IMR-90 (cell line): ENCODE measurements around the gene UMODL1. TPM values are rescaled to one million over a fixed set of nuclear protein-coding genes. Genes with fewer than 3 reads are reported as not detected.
A peak's percentile ranks its signal among the peaks of the same experiment; 100 is the strongest.

Experiments used
- ATAC-seq: fragments of 200-7000 bp; cut with Tn5 transposase; 2 replicates; pipeline ENCODE4 v1.9.1; 2020; ENCODE audit warnings: low read depth, mild to moderate bottlenecking, moderate library complexity
- BruUV-seq: library from RNA; stranded (reverse); fragments of 400-500 nt; replicated peaks from 2 replicates; lab custom pipeline; 2021; lab: Mats Ljungman, UMichigan
- CTCF ChIA-PET: fragments of 300-600 bp; formaldehyde crosslinking; extraction: SDS; loops from one replicate; lab custom pipeline; 2021; ENCODE audit warnings: antibody characterized with exemption; lab: Yijun Ruan, JAX
- POLR2A ChIA-PET: fragments of 300-600 bp; sonication (Branson Sonifier 250); formaldehyde crosslinking; loops from one replicate; lab custom pipeline; 2022; ENCODE audit warnings: antibody characterized with exemption; ENCODE audit not compliant: unreplicated experiment; lab: Charles Lee
- DNase-seq: peaks from one replicate; pipeline ENCODE4 v3.0.0; 2013
- H2AFZ ChIP-seq: replicated peaks from 2 replicates; pipeline ENCODE3; 2013; ENCODE audit warnings: low read length, mild to moderate bottlenecking; ENCODE audit not compliant: poor library complexity
- H2AK5ac ChIP-seq: 2 replicates; pipeline ENCODE4 v1.6.1; 2013; ENCODE audit warnings: low read depth, low read length, inconsistent platforms
- H2AK9ac ChIP-seq: replicated peaks from 2 replicates; pipeline ENCODE3; 2013; ENCODE audit warnings: mild to moderate bottlenecking, low read depth, low read length, moderate library complexity; ENCODE audit not compliant: poor library complexity
- H2BK120ac ChIP-seq: 2 replicates; pipeline ENCODE4 v1.6.1; 2013; ENCODE audit warnings: low read depth, low read length, inconsistent platforms
- H2BK15ac ChIP-seq: 3 replicates; pipeline ENCODE4 v1.6.1; 2013; ENCODE audit warnings: low read depth, low read length, inconsistent platforms
- H2BK20ac ChIP-seq: 2 replicates; pipeline ENCODE4 v1.6.1; 2013; ENCODE audit warnings: low read depth, mild to moderate bottlenecking, inconsistent platforms, low read length, moderate library complexity
- H2BK5ac ChIP-seq: 2 replicates; pipeline ENCODE4 v1.6.1; 2013; ENCODE audit warnings: mild to moderate bottlenecking, low read depth, low read length, inconsistent platforms; ENCODE audit not compliant: poor library complexity, severe bottlenecking
- H3K14ac ChIP-seq: replicated peaks from 2 replicates; pipeline ENCODE4 v1.6.1; 2013; ENCODE audit warnings: low read depth, low read length, inconsistent platforms
- H3K18ac ChIP-seq: 2 replicates; pipeline ENCODE4 v1.6.1; 2013; ENCODE audit warnings: low read depth, low read length, control low read depth
- H3K23ac ChIP-seq: 2 replicates; pipeline ENCODE4 v1.6.1; 2013; ENCODE audit warnings: low read depth, low read length, inconsistent platforms
- H3K27ac ChIP-seq: 2 replicates; pipeline ENCODE4 v1.5.1; 2013; ENCODE audit warnings: mild to moderate bottlenecking, control low read depth, low read length; ENCODE audit not compliant: insufficient read depth
- H3K27me3 ChIP-seq: 2 replicates; pipeline ENCODE4 v1.6.1; 2013; ENCODE audit warnings: low read length; ENCODE audit not compliant: control insufficient read depth, insufficient read depth
- H3K36me3 ChIP-seq: 2 replicates; pipeline ENCODE4 v1.6.1; 2013; ENCODE audit warnings: low read length, mixed read lengths; ENCODE audit not compliant: control insufficient read depth, insufficient read depth
- H3K4ac ChIP-seq: 2 replicates; pipeline ENCODE4 v1.6.1; 2013; ENCODE audit warnings: low read depth, low read length, inconsistent platforms
- H3K4me1 ChIP-seq: 2 replicates; pipeline ENCODE4 v1.6.1; 2013; ENCODE audit warnings: low read length, mixed read lengths; ENCODE audit not compliant: control insufficient read depth, insufficient read depth
- H3K4me2 ChIP-seq: 2 replicates; pipeline ENCODE4 v1.6.1; 2013; ENCODE audit warnings: low read depth, mild to moderate bottlenecking, control low read depth, low read length, moderate library complexity
- H3K4me3 ChIP-seq: 2 replicates; pipeline ENCODE4 v1.5.1; 2013; ENCODE audit warnings: low read depth, mild to moderate bottlenecking, control low read depth, low read length, moderate library complexity; ENCODE audit not compliant: insufficient read depth
- H3K56ac ChIP-seq: 2 replicates; pipeline ENCODE4 v1.6.1; 2013; ENCODE audit warnings: low read length, inconsistent platforms; ENCODE audit not compliant: insufficient read depth; ENCODE audit errors: extremely low read depth
- H3K79me1 ChIP-seq, 2 experiments: 2 replicates each; pipeline ENCODE4 v1.6.1; 2013; ENCODE audit warnings: low read length in 2 of 2, inconsistent platforms in 1 of 2, low read depth in 1 of 2
- H3K9ac ChIP-seq: 2 replicates; pipeline ENCODE4 v1.6.1; 2013; ENCODE audit warnings: low read depth, low read length, control low read depth
- H3K9me1 ChIP-seq: 2 replicates; pipeline ENCODE4 v1.6.1; 2013; ENCODE audit warnings: low read length, inconsistent platforms; ENCODE audit not compliant: insufficient read depth
- H3K9me3 ChIP-seq: 2 replicates; pipeline ENCODE4 v1.6.1; 2013; ENCODE audit warnings: low read length; ENCODE audit not compliant: control insufficient read depth, insufficient read depth
- H4K20me1 ChIP-seq: 2 replicates; pipeline ENCODE4 v1.6.1; 2013; ENCODE audit warnings: low read length, inconsistent platforms; ENCODE audit not compliant: insufficient read depth
- H4K5ac ChIP-seq: 2 replicates; pipeline ENCODE4 v1.6.1; 2013; ENCODE audit warnings: mild to moderate bottlenecking, low read depth, low read length, control low read depth
- H4K8ac ChIP-seq, 2 experiments: 2 replicates each; pipeline ENCODE4 v1.6.1; 2013; ENCODE audit warnings: low read depth in 2 of 2, low read length in 2 of 2, control low read depth in 1 of 2, inconsistent platforms in 1 of 2
- H4K91ac ChIP-seq: 2 replicates; pipeline ENCODE4 v1.6.1; 2013; ENCODE audit warnings: low read depth, low read length, inconsistent platforms; ENCODE audit not compliant: insufficient read depth
- ELK1 ChIP-seq: fragments of 150-350 bp; IDR thresholded peaks from 2 replicates; pipeline ENCODE4 v1.6.1; 2016; ENCODE audit warnings: low read depth, mild to moderate bottlenecking, low read length, moderate library complexity, borderline replicate concordance
- FOS ChIP-seq: fragments of 150-350 bp; IDR thresholded peaks from 2 replicates; pipeline ENCODE4 v1.6.1; 2016; ENCODE audit warnings: low read depth, low read length
- POLR2A ChIP-seq: IDR thresholded peaks from 2 replicates; pipeline ENCODE4 v1.6.1; 2012; ENCODE audit warnings: mild to moderate bottlenecking, low read depth, low read length
- RAD21 ChIP-seq: IDR thresholded peaks from 2 replicates; pipeline ENCODE4 v1.6.1; 2012; ENCODE audit warnings: low read length, improper control_type of control experiment
- RCOR1 ChIP-seq: IDR thresholded peaks from 2 replicates; pipeline ENCODE4 v1.6.1; 2012; ENCODE audit warnings: mild to moderate bottlenecking, low read length, improper control_type of control experiment; ENCODE audit not compliant: insufficient replicate concordance
- USF2 ChIP-seq: fragments of 150-350 bp; IDR thresholded peaks from 2 replicates; pipeline ENCODE4 v1.6.1; 2017; ENCODE audit warnings: mild to moderate bottlenecking, antibody characterized with exemption, low read length, low read depth
- WGBS, 2 experiments: methylation state at CpG; one replicate each; pipeline versions ENCODE4 v1.1.5 to v1.1.7; 2013; ENCODE audit warnings: missing lambda C conversion rate in 2 of 2; ENCODE audit not compliant: insufficient read length in 1 of 2; ENCODE audit errors: extremely low coverage in 2 of 2; 5-methylcytosine and 5-hydroxymethylcytosine counted together
- dilution Hi-C: fragments of 300-500 bp; cut with HindIII; formaldehyde crosslinking; loops from one replicate; pipeline ENCODE4 v1.14.3; 2018; ENCODE audit warnings: low sequenced_read_pairs; ENCODE audit not compliant: unreplicated experiment
- in situ Hi-C: fragments of 300-500 bp; cut with MboI; formaldehyde crosslinking; loops from 3 replicates; pipeline ENCODE4 v1.14.3; 2019; ENCODE audit warnings: low sequenced_read_pairs, inconsistent platforms, mixed read lengths
- intact Hi-C: fragments of 100-400 bp; cut with micrococcal nuclease; formaldehyde crosslinking; loops from 2 replicates; pipeline ENCODE4 v1.10.0; 2022
- polyA plus RNA-seq, 3 experiments: library from polyadenylated mRNA; depleted of rRNA; stranded (reverse); fragments of >200 nt; gene quantifications; 2 replicates each; pipeline ENCODE4 v1.2.3, GENCODE V29; 2012; ENCODE audit warnings: low replicate concordance in 1 of 3
- total RNA-seq: library from RNA; depleted of rRNA; stranded (reverse); fragments of >200 nt; gene quantifications from 2 replicates; pipeline ENCODE4 v1.2.3, GENCODE V29; 2012

UMODL1 gene
- total and polyA plus RNA-seq, 2 of the 4 experiments (the other 2 are of a cell fraction) = 0.02 TPM; not detected in 1

DNA sequence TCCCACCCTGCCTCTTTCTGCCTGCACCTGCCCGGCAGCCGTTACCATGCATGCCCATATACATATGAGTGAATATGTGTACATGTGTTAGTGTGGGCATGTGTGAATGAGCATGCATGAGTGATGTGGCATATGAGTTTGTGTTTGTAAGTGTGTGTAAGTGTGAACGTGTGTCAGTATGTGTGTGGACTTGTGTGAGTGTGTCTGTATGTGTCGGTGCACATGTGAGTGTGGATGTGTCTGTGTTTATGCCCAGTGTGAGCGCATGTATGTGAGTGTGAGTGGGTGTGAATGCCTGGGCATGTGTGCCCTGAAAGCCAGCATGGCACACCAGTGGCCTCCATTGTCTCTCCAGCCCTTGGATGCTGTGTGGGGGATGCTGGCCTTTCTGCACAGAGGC, 2.5 kb upstream of the UMODL1 start:
- H4K20me1 ChIP-seq = no peaks in the 10 kb centered on the region
- dilution Hi-C loops (no loop called here), intact Hi-C loops (no loop called here), in situ Hi-C loops (no loop called here)
- H2BK5ac ChIP-seq = no peak overlapping the region
- no peak for TF ChIP-seq RCOR1
- no peak for TF ChIP-seq POLR2A
- no peak for TF ChIP-seq USF2
- TF ChIP-seq FOS = no peak
- TF ChIP-seq RAD21 = no peak
- no peak for TF ChIP-seq ELK1
- H3K4me2 ChIP-seq = no peak overlapping the region
- WGBS, 2 experiments = 100% methylated on average over 2 of the region's 5 CpGs; no CpG with 5 or more reads in 1 of the 2 experiments
- no peaks in the 10 kb centered on the region for H3K4me1 ChIP-seq
- no peaks in the 10 kb centered on the region for H3K9me3 ChIP-seq
- H3K18ac ChIP-seq = no peak overlapping the region
- no peak overlapping the region for H3K56ac ChIP-seq
- no TSS peak for BruUV-seq
- H3K4ac ChIP-seq = no peak overlapping the region
- CTCF ChIA-PET = no interaction called here
- H3K14ac ChIP-seq = no peak overlapping the region
- H4K91ac ChIP-seq = no peak overlapping the region; the same call in 1 of the 2 replicates
- no peaks in the 10 kb centered on the region for H3K79me1 ChIP-seq
- POLR2A ChIA-PET = no interaction called here
- H3K36me3 ChIP-seq = no peaks in the 10 kb centered on the region
- H3K27me3 ChIP-seq = peaks cover 12% of the 10 kb centered on the region
- no peak overlapping the region for H4K5ac ChIP-seq
- no peak overlapping the region for H3K27ac ChIP-seq
- no peak overlapping the region; the same call in 1 of the 2 replicates for H3K23ac ChIP-seq
- no peak for ATAC-seq
- no peak for DNase-seq
- no peak overlapping the region for H3K4me3 ChIP-seq
- no peak overlapping the region for H2BK120ac ChIP-seq
- peak overlapping the region; percentile 57 for H2AK9ac ChIP-seq
- H2BK15ac ChIP-seq = no peak overlapping the region
- H2AK5ac ChIP-seq = peak overlapping the region; percentile 78; the same call in 1 of the 2 replicates
- H2AFZ ChIP-seq = no peak overlapping the region
- H3K9ac ChIP-seq = no peak overlapping the region
- H4K8ac ChIP-seq = no peak overlapping the region
- 0 out of 2 replicates have a peak, but pooled peaks cover 4% of the 10 kb centered on the region for H3K9me1 ChIP-seq
- H2BK20ac ChIP-seq = no peak overlapping the region
